SU-DHL-6 (cell line): Measurements from ENCODE around the gene NUDT14.

Experiments
- EZH2phosphoT487 ChIP-seq: fragments of 200-600 bp; sonication (generic), shearing (Covaris generic); conservative IDR thresholded peaks from 2 replicates; pipeline ENCODE4 v1.6.1; 2018; ENCODE audit warnings: mild to moderate bottlenecking, antibody characterized with exemption, low read length, moderate library complexity, mixed read lengths
- TF ChIP-seq, protein P1 (sequence below): fragments of 200-600 bp; sonication (generic); IDR thresholded peaks from one replicate; pipeline ENCODE4 v1.5.1; 2017; ENCODE audit warnings: antibody characterized with exemption, mild to moderate bottlenecking, low read length, moderate library complexity; ENCODE audit not compliant: insufficient read depth, poor library complexity, severe bottlenecking

DNA sequence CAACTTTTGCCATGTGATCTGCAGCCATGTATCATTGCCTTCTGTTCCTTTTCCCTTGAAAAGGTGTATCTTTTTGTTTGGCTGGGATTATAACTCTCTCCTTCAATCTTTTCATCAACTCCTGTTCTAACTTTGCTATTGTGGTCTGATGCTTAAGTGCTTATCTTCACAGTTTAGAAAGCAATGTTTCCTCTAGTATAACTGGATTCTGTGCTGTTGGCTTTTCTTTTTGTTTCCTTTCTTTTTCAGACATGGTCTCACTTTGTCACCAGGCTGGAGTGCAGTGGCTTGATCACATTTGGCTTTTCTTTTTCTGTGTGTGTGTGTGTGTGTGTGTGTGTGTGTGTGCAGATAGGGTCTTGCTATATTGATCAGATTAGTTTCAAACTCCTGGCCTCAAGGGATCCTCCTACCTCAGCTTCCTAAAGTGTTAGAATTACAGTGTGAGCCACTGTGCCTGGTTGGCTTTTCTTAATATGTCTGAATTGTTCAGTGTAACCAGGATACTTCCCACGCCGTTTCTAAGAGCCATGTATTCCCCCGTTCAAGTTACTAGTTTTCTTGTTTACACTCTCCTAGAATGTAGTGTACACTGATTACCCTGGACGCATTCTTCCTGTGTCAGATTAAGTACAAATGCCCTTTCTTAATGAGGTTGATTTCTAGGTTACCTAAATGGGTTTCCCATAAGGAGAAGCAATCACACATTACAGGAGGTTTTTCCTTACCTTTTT is 48.0 kb downstream of the NUDT14 start:
- TF ChIP-seq, protein P1, sequence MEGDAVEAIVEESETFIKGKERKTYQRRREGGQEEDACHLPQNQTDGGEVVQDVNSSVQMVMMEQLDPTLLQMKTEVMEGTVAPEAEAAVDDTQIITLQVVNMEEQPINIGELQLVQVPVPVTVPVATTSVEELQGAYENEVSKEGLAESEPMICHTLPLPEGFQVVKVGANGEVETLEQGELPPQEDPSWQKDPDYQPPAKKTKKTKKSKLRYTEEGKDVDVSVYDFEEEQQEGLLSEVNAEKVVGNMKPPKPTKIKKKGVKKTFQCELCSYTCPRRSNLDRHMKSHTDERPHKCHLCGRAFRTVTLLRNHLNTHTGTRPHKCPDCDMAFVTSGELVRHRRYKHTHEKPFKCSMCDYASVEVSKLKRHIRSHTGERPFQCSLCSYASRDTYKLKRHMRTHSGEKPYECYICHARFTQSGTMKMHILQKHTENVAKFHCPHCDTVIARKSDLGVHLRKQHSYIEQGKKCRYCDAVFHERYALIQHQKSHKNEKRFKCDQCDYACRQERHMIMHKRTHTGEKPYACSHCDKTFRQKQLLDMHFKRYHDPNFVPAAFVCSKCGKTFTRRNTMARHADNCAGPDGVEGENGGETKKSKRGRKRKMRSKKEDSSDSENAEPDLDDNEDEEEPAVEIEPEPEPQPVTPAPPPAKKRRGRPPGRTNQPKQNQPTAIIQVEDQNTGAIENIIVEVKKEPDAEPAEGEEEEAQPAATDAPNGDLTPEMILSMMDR = no peak
- TF ChIP-seq EZH2phosphoT487 = no peak
